ENCODE results near the gene NEK3.
"Not testable (repeated sequence)": the region's sequence is repeated elsewhere in the genome, so short reads cannot be mapped to it uniquely, and the experiment has no call there.

NEK3 gene

DNA sequence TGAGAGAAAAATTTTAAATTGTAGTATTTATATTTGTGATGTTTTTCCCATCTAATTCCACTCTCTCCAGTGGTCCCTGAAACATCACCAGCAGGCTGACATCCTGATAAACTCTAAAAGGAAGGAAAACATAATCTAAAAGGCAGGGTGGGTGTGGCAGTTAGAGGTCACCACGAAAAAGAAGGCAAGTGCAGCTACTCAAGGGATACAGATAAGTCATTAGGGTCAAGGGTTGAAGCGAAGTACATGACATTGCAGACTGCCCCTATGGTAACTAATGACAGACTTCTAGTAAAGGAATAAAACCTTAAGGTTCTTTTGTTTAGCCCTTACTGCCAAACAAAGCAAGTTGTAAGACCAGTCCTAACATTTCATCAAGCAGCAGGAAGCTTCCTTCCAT, 6.0 kb upstream of the NEK3 start:
- DNase-seq = no peak

DNA sequence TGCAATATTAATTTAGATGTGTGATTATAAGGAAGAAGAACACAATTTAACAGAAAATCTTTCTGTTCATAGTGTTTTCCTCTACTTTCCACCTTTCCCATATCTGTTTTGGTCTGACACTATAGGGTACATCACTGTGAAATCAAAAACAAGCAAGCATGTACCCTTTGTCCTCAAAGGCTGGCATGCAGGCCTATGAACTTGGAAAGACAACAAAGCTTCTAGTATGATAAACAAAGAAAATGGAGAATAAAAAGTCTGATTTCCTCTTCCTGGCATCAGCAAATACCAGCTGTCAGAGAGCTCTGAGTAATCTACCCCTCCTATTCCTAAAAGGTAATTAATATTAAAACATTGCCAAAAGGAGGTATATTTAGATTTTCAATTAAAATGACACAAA, 5.6 kb upstream of the NEK3 start:
- DNase-seq = no peak

DNA sequence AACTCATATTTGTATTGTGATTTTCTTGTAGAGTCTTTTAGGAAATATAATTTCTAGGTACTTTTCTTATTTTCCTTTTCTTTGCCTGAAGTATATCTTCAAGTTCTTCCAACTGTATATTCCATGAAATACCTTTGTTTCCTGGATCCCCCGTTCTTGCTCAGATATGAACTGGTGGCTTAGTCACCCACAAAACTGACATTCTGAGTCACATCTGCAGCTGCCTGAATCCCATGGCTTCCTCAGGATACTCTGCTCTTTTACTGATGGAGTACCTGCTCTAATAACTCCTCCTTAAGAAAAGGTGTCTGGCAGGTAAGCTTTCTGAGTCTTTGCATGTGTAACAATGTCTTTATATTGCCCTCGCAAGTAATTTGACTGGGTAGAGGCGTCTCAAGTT, 4.5 kb upstream of the NEK3 start:
- DNase-seq = not testable (repeated sequence)

DNA sequence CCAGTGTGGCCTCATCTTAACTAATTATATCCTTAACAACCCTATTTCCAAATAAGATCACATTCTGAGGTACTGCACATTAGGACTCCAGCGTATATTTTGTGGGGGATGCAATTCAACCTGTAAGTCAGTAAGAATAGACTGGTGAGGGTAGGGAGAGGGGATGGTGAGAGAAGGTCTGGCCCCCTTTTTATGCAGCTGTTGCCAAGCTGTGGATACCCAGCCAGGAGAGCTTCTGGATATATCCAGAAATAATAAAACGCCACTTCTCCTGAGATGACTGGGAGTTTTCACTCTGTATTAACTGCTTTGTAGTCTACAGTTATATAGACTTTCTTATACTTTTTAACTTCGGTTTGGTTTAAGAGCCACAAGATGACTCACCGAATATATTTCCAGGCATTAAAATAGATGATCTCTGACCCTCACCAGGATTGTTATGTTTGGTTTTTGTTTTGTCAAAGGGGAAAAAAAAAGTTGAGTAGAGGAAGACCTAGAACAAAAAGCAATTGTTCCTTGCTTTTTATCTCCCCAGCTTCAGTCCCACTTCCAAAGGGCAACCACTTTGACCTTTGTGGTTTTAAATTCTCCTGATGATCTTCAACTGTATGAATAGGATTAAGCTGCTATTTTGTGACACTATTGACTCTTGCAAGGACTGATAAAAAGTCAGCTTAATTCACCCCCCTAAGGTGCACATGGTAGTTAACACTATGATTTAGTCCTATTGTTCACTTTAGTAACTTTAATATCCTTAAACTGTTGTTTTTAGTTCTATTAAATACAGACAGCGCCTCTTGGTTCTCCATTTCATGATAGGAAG, 3.1 kb upstream of the NEK3 start:
- DNase-seq = no peak

DNA sequence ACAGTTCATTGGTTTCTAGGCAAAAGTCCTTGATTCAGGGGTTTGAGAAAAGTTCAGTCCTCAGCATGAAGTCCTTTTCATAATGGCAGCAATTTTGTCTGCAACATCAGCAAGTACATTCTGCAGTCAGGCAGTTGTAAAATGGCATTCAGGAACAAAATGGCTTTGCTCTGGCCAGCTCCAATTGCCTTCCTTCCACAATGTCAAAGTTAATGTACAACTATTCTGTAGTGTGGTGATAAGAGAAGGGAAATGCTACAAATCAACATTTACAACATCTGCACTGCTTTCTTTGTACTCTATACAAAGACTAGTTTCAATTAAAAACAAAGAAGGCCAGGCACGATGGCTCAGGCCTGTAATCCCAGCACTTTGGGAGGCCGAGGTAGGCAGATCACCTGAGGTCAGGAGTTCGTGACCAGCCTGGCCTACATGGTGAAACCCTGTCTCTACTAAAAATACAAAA, 1.8 kb upstream of the NEK3 start:
- no peak for DNase-seq

DNA sequence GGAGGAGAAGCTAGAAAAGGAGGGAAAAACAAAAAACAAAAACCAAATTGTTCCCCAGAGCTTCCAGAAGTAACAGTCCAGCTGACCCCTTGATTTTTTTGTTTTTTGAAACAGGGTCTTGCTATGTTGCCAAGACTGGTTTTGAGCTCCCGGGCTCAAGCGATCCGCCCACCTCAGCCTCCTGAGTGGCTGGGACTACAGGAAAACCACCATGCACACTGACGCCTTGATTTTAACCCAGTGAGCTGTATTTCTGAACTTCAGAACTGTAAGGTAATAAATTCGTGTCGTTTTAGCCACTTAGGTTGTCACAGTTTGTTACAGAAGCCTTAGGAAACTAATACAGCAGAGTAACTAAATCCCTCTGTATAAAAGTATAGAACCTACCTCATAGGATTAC, 1.1 kb upstream of the NEK3 start:
- no peak for DNase-seq

DNA sequence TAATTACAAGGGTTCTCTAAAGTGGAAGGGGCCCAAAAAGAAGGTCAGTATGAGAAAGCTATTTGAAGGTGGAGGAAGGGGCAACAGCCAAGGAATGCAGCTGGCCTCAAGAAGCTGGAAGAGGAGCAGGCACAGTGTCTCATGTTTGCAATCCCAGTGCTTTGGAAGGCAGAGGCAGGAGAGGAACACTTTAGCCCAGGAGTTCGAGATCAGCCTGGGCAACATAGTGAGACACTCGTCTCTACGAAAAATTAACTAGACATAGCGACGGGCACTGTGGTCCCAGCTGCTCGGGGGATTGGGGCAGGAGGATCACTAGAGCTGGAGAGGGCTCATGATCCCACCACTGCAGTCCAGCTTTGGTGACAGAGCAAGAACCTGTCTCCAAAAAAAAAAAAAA, 656 bp upstream of the NEK3 start:
- DNase-seq = no peak

DNA sequence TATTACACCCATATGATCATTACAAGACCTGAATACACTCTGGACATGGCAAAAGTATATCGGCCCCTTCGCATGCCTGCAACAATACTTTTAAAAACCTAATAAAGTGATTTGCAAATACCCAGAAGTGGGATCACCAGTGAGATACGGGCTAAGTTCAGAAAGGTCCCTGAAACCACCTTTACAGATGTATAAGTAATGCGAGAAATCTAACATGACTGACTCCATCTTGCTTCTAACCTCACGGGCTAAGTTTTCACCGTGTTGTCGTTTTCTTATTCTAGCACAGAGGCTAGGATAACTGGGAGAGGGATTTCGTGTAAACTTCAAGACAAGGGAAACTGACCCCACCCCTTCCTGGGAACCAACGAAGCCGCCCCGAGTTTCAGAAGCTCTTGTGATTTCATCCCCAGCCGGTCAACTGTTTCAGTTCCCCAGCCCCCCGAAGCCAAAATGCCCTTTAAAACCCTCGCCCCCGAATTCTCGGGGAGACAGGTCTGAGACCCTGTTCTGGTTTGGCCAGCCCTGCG, 703 bp downstream of the NEK3 start:
- DNase-seq = no peak

DNA sequence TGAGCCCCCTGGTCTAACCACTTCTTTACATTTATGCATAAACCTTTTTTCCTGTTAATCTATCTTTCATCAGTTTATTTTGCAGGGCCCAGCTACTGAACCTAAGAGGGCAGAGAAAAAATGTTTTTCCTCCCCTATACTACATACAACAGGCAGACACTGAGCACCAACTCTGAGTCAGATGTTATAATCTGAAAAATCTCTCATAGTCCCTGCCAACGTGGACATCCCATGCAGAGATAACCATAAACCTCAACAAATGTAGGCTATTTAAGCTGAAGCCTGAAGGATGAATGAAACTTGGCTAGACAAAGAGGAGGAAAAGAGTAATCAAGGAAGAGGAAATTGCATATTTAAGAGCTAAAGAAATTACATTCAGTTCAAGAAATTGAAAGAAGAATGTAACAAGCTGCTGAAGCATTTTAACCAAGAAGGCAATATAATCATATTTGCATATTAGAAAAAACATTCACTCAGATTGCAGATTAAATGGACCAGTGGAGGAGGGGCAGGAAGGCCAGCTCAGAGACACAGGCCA, 2.6 kb downstream of the NEK3 start:
- no peak for DNase-seq

DNA sequence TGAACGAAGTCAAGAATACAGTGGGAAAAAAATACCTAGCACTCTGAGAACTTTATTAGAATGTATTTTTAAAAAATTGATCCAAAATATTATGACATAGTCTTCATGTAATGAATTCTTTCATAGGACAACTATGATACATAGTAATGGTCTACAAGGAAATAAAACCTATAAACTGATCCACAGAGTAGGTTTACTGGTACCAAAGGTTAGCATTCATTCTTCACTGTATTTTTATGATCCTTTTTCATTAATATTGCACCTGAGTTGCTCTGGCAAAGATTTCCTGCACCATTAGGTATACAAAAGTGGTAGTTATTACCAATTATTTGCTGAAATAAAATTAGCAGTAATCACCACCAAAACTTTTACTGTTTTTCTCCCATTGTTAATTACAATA, 4.2 kb downstream of the NEK3 start:
- no peak for DNase-seq

DNA sequence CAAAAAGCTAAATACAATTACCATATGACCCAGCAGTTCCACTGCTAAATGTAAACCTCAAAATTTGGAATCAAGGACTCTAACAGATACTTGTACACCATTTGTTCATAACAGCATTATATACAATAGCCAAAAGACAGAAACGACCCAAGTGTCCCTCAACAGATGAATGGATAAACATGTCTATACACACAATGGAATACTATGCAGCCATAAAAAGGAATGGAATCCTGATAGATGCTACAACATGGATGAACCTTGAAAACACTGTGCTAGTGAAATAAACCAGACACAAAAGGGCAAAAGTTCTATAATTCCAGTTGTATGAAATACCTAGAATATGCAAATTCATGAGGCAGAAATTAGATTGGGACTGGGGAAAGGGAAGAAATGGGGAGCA, 12.2 kb downstream of the NEK3 start:
- no peak for DNase-seq

DNA sequence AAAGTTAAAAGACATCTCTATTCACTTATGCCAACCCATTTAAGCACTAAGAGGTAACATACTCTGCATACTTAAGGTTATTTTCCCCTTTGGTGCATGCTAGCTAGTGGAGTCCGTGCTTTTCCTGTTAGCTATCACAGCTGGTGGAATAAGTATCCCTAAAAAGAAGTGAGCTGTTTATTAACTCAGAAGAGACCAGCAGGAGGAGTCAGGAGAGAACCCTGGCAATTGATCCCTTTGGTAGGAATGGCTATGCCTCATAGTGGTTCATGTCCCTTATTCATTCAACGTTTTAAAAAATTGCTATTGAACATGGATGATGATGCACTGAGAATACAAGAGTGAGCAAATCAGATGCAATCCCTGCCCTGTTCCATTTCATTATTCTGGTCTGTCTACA, 18.1 kb downstream of the NEK3 start:
- DNase-seq = no peak

DNA sequence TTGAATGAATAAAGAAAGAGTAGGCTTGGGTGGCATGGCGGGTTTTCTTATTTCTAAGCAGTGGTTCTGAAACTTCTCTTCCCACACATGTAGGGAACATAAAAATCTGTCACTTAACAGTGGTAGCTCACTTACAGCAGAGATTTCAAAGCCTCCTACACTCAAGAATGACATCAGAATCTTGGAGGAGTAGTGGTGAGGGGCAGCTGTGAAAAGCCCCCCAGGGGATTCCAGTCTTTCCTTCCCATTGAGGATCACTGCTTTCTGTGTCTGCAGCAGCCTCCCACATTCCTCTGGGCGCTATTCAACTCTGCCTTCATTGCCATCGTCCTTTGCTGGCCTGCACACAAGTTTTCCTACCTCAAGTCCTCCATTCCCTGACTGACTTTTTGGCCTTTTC, 21.9 kb downstream of the NEK3 start:
- DNase-seq = no peak

DNA sequence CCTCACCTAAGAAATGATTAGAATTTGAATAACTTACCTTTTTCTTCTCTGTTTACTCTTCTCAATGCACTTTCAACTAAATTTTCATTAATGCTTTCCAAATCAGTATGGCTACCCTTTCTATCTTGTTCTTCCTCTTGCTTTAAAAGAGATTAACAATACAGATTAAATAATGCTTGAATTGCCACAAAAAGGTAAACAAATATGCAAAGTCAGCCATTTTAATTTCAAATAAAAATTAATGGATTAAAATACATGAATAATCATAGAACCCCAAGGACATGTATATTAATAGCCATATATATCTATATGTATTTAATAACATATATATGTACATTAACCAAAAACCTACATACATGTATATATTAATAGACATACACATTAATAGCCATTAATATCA, 22.6 kb downstream of the NEK3 start:
- no peak for DNase-seq

DNA sequence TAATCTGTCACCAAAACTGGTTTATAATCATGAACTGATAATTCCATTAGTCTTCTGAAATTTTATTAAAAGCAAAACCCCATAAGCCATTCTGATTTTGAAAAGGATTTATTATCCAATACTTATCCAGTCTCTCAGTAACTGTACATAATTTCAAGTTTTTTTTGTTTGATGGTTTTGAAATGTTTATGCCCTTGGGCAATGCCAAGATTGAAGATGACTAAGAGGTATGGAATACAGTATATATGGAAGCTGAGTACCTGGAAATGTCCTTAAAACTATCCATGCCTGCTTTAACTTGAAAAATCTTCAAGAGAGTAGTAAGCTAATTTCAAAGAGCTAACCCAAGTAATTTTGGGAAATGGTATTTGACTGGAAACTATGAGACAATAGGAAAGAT, 28.8 kb downstream of the NEK3 start:
- no peak for DNase-seq

DNA sequence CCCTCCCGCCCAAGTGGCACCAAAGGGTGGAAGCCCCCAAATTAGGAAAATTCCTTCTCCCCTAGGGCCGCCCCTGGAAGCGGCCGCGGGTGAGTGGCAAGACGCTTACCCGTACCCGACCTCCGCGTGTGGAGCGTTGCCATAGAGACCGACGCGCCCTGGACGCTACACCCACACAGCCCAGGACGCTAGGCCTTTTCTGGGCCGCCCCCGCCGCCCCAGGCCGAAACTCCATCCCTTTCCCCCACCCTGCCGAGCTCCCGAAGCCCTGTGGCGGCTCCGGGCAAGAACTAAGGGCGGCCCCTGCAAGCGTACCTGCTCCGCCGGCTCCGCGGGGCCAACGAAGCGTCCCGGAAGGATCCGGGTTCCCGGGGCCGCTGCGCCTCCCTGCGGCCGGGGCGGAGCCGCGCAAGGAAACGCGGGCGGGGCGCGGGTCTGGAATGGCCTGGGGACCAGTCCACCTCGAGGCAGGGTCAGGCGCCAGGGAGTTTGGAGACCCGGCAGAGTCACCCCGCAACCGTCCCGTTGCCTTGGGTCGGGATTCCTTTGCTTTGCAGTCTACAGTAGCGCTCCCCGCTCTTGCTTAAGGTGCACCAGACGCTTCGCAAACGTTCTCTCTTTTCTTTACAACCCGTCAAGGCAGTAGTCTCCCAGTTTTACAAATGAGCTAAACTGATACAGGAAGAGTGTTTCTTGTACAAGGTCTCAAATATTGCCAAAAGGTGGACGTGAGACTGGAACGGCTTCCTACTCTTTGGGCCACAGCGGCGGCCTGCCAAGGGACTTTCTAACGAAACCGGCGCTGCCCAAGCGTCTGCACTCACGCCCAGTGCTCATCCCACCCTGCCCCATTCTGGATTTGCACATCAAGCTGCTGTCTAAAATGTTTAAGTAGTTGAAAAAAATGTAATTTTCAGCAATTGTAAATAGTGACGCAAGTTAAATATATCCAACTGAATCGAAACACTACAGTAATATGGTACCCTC, 30.4 kb downstream of the NEK3 start, which contains the start of gene NEK5:
Gene NEK5, minus strand, starts transcription at position 360 of the 987 bp plus-strand sequence. CDS start 1,591 bp downstream, outside the sequence.
- peak; percentile 63 for DNase-seq

DNA sequence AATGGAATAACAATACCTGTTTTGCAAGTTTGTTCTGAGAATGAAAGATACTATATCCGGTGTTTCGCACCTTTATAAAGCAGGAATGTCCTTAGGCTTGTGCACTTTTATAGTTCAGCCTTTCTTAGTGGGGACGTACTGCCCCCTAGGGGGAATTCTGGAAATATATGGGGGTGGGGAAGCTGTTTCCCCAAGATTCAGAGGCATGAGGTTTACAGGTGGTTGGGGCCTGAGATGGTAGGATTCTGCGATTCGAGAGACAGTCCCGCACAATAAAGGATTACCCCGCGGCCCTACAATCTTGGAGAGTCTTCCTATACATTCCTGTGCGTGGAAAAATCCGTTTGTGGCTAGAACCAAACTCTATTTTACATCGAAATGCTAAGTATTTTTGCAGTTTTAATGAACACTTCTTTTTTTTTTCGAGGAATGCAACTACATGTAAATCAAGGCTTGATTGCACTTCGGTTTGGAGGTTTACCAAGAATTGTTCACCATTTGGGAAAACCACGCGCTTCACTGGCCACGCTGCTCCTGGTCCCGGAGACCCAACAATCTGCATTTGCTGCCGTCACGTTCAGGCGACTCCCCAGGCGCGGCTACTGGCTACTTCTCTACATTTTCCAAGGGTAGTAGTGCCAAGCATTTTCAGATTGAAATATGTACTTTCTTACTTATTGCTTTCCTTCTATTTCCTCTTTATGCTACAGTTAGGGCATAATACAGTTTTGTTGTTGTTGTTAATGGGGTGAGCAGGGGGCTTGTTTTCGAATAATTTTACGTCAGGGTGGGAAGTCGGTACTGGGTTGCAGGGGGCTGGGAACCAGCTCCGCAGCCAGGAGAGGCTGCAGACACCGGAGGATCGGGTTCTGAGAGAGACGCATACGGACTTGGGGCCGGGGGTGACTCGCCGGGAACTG, 31.4 kb downstream of the NEK3 start:
- peak; percentile 48 for DNase-seq

DNA sequence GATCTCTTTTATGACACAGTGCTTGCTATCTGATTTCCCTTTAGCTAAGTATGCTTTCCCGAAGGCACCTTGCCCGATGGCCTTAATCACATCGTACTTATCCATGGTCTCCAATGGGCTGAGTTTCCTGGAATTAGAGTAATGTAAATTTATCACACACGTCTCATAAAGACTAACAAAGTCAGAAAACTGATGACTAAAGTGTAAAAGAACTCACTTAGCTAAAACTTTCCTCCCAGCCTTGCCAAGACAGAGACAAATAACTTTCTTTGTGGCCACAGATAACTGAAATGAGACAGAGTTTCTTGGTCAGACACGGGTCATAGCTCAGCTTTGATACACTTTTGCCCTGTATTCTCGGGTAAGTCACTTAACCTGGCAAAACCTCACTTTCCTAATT, 32.0 kb downstream of the NEK3 start:
- DNase-seq = no peak

DNA sequence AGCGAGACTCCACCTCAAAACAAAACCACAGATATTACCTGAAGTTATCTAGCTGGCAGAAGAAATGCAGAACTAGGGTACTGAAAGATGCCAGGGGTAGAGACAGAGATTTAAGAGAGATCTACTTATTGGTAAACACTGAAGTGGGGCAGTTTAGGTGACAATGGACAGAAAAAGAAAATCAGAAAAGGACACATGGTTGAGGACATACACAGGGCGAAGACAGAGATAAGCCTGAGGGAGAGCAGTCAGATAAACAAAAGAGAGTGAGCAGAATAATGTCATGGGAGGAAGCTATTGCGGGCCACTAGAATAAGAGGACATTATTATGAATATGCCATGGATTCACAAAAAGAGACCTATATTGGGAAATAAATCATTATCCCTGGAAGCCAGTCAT, 33.9 kb downstream of the NEK3 start:
- DNase-seq = no peak

DNA sequence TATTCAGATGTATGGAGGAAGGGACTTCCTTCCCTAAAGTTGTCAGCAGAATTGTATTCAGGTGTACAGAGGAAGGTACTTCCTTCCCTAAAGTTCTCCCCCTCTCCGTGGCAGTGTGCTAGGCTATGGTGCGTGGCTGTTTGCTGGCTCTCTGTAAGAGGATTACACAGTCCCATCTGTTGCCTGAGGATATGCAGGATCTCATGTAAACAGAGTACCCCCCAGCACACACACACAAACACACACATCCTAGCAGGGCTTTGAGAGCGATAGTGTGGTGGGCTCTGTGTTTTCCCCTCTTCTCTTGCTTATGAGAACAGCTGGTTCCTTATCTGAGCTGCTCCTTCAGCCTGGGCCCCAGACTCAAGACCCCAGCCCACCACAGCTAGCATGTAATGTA, 40.8 kb downstream of the NEK3 start:
- no peak for DNase-seq

DNA sequence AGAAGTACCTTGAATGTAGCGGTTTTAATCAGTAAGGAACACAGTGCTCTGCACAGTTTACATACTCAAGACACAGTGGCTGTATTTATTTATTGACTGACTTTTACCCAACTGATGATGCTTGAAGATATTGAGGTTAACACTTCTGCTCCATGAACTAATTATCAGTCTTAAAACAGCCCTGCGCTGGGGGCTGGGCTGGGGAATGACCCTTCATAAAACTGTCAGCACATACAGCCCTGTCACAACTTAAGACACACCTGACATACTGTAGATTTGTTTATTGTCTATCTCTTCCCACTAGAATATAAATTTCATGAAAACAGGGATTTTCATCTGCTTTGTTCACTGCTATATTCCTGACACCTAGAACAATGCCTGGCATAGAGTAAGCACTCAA, 41.3 kb downstream of the NEK3 start:
- no peak for DNase-seq

DNA sequence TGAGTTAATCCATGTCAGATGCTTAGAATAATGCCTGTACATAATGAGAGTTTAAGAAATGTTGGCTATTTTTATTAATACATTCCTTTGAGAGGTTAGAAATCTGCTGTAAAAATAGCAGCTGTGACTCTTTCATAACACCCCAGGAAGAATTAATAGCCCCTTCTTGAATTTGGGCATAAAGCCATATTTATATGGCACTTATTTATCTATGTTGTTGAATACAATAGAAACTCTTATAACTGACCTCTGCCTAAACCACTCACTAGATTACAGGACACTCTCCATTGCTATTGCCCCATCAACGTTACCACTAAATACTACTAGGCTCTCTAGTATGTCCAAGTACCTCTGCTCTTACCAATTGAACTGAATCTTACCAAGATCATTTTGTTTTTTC, 46.8 kb downstream of the NEK3 start:
- no peak for DNase-seq
